Activated CD4-positive, alpha-beta T cell treated with anti-CD3 and anti-CD28 coated beads, Interleukin-2, amount 10 ng/mL, durations not matched to agents 24 days and 14 days (primary cell): ENCODE data around the gene TMEM18. TPM values are rescaled to one million over a fixed set of nuclear protein-coding genes. Genes with fewer than 3 reads are reported as not detected.
"Not testable (repeated sequence)": the region's sequence is repeated elsewhere in the genome, so short reads cannot be mapped to it uniquely, and the experiment has no call there.

Source experiments
- DNase-seq: peaks from one replicate; pipeline ENCODE4 v3.0.0; 2022
- H3K27ac Mint-ChIP-seq: one replicate; pipeline ENCODE4 v1.8.0; 2022; ENCODE audit warnings: mild to moderate bottlenecking, mixed read lengths
- H3K27me3 Mint-ChIP-seq: one replicate; pipeline ENCODE4 v1.8.0; 2022; ENCODE audit warnings: mixed read lengths
- H3K36me3 Mint-ChIP-seq: one replicate; pipeline ENCODE4 v1.8.0; 2022; ENCODE audit warnings: low read depth, mild to moderate bottlenecking, mixed read lengths
- H3K4me1 Mint-ChIP-seq: one replicate; pipeline ENCODE4 v1.8.0; 2021; ENCODE audit warnings: mixed read lengths
- H3K4me3 Mint-ChIP-seq: one replicate; pipeline ENCODE4 v1.8.0; 2022; ENCODE audit warnings: mild to moderate bottlenecking, moderate library complexity, mixed read lengths
- H3K9me3 Mint-ChIP-seq: one replicate; pipeline ENCODE4 v1.8.0; 2021; ENCODE audit warnings: mixed read lengths
- intact Hi-C: fragments of 100-400 bp; cut with micrococcal nuclease; formaldehyde crosslinking; loops from one replicate; pipeline ENCODE4 v1.15.1; 2023
- total RNA-seq: library from RNA; stranded (reverse); gene quantifications from 2 replicates; pipeline ENCODE4 v1.2.3, GENCODE V29; 2022

Gene TMEM18
- total RNA-seq, 1 donor from 2014 or later = 21.5 TPM

GRCh38 chr2:688504-689076 lies 11.4 kb upstream of the TMEM18 start:
- Mint-ChIP-seq H3K4me1 (peaks cover 9% of the 10 kb centered on the region), H3K4me3 (no peak overlapping the region), H3K27ac (no peak overlapping the region), H3K36me3 (peaks cover 3% of the 10 kb centered on the region), H3K27me3 (peaks cover 7% of the 10 kb centered on the region), H3K9me3 (peaks cover 15% of the 10 kb centered on the region)
- intact Hi-C loops = no loop called here
- DNase-seq = peak; percentile 49

DNA sequence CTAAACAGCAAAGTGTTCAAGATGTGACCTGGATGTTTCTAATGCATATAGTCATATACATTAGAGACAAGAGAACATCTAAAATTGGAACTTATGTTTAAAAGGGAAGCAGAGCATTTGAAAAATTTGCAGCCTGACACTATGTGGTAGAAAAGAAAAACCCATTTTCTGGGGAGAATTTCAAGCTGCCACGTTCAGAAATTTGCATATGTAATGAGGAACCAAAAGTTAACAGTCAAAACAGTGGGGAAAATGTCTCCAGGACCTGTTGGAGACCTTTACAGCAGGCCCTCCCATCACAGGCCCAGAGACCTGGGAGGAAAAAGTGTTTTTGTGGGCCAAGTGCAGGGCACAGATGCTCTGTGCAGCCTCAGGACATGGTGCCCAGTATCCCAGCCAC lies 8.2 kb upstream of the TMEM18 start:
- H3K27ac Mint-ChIP-seq = no peak overlapping the region
- no peak overlapping the region for H3K4me3 Mint-ChIP-seq
- DNase-seq = no peak
- peaks cover 3% of the 10 kb centered on the region for H3K36me3 Mint-ChIP-seq
- intact Hi-C loops = no loop called here
- peaks cover 2% of the 10 kb centered on the region for H3K4me1 Mint-ChIP-seq
- H3K9me3 Mint-ChIP-seq = peaks cover 22% of the 10 kb centered on the region
- peaks cover 7% of the 10 kb centered on the region for H3K27me3 Mint-ChIP-seq

DNA sequence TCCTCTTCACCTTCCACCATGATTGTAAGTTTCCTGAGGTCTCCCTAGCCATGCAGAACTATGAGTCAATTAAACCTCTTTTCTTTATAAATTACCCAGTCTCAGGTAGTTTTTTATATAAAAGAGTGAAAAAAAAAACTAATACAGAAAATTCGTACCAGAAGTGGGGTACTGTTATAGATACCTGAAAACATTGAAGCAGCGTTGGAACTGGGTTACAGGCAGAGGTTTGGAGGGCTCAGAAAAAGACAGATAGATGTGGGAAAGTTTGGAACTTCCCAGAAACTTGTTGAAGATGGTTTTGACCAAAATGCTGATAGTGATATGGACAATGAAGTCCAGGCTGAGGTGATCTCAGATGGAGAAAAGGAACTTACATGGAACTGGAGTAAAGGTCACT lies 7.7 kb upstream of the TMEM18 start:
- peaks cover 22% of the 10 kb centered on the region for H3K9me3 Mint-ChIP-seq
- H3K36me3 Mint-ChIP-seq, H3K27me3 Mint-ChIP-seq, H3K4me3 Mint-ChIP-seq, H3K27ac Mint-ChIP-seq, intact Hi-C loops, DNase-seq, H3K4me1 Mint-ChIP-seq: not testable (repeated sequence)

DNA sequence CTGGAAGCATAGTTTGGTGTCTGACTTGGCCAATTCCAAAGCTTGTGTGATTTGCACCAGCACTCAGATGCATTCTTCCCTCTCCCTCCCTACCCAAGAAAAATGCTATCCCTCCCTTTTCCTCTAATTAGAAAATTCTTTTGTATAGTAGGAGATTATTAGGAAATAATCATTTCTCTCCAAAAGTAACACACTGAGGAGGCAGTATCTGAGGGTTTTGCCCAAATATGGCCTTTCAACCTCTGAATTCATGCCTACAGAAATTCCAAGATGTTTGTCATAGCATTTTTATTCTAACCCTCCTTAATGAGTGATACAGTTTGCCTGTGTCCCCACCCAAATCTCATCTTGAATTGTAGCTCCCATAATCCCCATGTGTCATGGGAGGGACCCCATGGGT lies 5.0 kb upstream of the TMEM18 start:
- Mint-ChIP-seq H3K27me3 (no peaks in the 10 kb centered on the region), H3K4me1 (peaks cover 8% of the 10 kb centered on the region)

DNA sequence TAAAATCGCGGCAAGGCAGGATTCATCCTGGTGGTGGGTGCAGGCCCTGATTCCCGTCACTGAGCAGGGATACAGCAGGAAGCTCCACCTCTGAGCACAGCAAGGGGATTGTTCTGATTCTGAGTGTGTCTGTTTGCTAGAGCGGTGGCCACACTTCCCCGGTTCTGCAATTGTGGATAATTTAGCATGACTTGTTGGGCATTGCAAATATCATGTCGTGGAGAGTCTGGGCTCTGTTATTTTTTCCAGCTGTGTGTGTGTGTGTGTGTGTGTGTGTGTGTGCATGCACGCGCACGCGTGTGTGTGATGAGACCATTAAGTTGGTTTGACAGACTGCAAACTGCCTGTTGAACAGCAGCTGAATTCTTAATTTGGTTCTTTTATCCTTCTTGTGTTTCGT lies 4.1 kb upstream of the TMEM18 start:
- DNase-seq = no peak
- intact Hi-C loops = no loop called here
- H3K27ac Mint-ChIP-seq = peak overlapping the region; percentile 41
- no peak overlapping the region for H3K4me3 Mint-ChIP-seq
- H3K4me1 Mint-ChIP-seq = peaks cover 12% of the 10 kb centered on the region
- H3K9me3 Mint-ChIP-seq = peaks cover 15% of the 10 kb centered on the region
- H3K36me3 Mint-ChIP-seq = peaks cover 6% of the 10 kb centered on the region
- no peaks in the 10 kb centered on the region for H3K27me3 Mint-ChIP-seq

More for the DNA sequence above, 5.0 kb upstream of the TMEM18 start:
- Mint-ChIP-seq H3K4me3 (no peak overlapping the region), H3K27ac (no peak overlapping the region), H3K9me3 (peaks cover 22% of the 10 kb centered on the region), H3K36me3 (peaks cover 3% of the 10 kb centered on the region)
- intact Hi-C loops = no loop called here
- no peak for DNase-seq

GRCh38 chr2:680496-680895 lies 3.3 kb upstream of the TMEM18 start:
- peaks cover 18% of the 10 kb centered on the region for H3K4me1 Mint-ChIP-seq
- no peaks in the 10 kb centered on the region for H3K27me3 Mint-ChIP-seq
- peaks cover 15% of the 10 kb centered on the region for H3K9me3 Mint-ChIP-seq
- no peak for DNase-seq
- no peak overlapping the region for H3K4me3 Mint-ChIP-seq
- H3K36me3 Mint-ChIP-seq = peaks cover 8% of the 10 kb centered on the region
- intact Hi-C loops = no loop called here
- H3K27ac Mint-ChIP-seq = no peak overlapping the region

GRCh38 chr2:678964-679363 lies 1.8 kb upstream of the TMEM18 start:
- H3K27me3 Mint-ChIP-seq = no peaks in the 10 kb centered on the region
- H3K4me3 Mint-ChIP-seq = peak overlapping the region; percentile 98
- intact Hi-C loops = no loop called here
- DNase-seq = no peak
- H3K4me1 Mint-ChIP-seq = peaks cover 30% of the 10 kb centered on the region
- peak overlapping the region; percentile 66 for H3K27ac Mint-ChIP-seq
- peaks cover 10% of the 10 kb centered on the region for H3K9me3 Mint-ChIP-seq
- peaks cover 15% of the 10 kb centered on the region for H3K36me3 Mint-ChIP-seq

DNA sequence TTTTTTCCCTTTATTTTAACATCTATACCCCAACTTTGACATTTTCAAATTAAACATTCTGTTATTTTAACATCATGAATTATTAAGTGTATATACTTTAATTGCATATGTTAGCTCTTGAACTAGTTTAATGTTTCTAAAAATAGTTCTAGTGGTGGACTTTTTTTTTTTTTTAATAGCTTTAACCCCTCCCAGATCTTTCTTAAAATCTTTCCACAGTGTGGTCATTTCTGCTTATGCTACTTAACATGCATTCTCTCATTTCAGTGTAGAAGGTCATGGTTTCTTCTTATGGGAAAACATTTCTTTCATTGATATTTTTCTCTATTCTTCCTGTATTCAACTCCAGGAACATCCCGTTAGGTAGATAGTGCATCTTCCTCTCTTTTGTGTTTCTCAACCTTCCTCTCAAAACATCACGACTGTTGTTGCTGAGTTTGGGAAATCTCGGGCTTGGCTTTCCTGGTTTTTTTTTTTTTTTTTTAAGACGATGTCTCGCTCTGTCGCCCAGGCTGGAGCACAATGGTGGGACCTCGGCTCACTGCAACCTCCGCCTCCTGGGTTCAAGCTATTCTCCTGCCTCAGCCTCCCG lies 849 bp upstream of the TMEM18 start:
- intact Hi-C loops = no loop called here
- H3K36me3 Mint-ChIP-seq = peaks cover 13% of the 10 kb centered on the region
- H3K4me1 Mint-ChIP-seq = peaks cover 34% of the 10 kb centered on the region
- H3K27me3 Mint-ChIP-seq = no peaks in the 10 kb centered on the region
- peak overlapping the region; percentile 98 for H3K4me3 Mint-ChIP-seq
- H3K27ac Mint-ChIP-seq = peak overlapping the region; percentile 99
- peaks cover 5% of the 10 kb centered on the region for H3K9me3 Mint-ChIP-seq
- no peak for DNase-seq

- intact Hi-C loops = loop anchor here (1.0 kb wide), 1 partner anchor 412 kb away; the partner anchor contains the start of genes ACP1 and SH3YL1
- H3K4me1 Mint-ChIP-seq = peaks cover 36% of the 10 kb centered on the region
- no peaks in the 10 kb centered on the region for H3K27me3 Mint-ChIP-seq
- peak overlapping the region; percentile 97 for H3K27ac Mint-ChIP-seq
- peak; percentile 99 for DNase-seq
- H3K4me3 Mint-ChIP-seq = peak overlapping the region; percentile 96
- no peaks in the 10 kb centered on the region for H3K9me3 Mint-ChIP-seq
- peaks cover 19% of the 10 kb centered on the region for H3K36me3 Mint-ChIP-seq
Observed at GRCh38 chr2:676647-677055, 555 bp downstream of the TMEM18 start.

DNA sequence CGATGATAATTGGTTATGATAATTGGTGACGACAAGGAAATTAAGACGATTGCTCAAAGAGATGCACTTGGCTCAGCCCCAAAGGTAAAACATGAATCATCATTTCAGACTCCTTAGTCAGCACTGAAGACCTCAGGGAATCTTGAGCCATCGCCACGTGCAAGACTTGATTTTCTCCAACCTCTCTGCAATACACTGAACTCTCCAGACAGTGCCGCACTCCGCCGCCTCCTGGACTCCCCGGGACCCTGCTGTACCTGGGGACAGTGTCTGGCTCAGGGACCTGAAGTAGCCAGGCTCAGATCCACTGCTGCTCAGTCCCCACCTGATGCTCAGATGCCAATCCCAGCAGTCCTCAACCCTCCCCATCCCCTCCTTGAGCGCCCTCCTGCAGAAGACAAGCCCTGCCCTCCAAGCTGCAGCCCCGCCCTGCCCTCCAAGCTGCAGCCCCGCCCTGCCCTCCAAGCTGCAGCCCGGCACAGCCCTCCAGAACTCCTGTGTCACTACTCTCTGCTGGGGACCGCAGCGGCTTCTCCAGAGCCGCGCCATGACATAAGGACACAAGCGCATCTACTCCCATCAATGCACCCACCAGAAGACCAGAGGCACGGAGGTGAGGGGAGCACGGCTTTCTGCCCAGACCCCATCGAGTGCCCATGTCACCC lies 1.1 kb downstream of the TMEM18 start:
- no peak for DNase-seq
- Mint-ChIP-seq H3K27me3 (no peaks in the 10 kb centered on the region), H3K9me3 (no peaks in the 10 kb centered on the region), H3K36me3 (peaks cover 19% of the 10 kb centered on the region), H3K4me3 (peak overlapping the region; percentile 96), H3K27ac (peak overlapping the region; percentile 97), H3K4me1 (peaks cover 36% of the 10 kb centered on the region)
- intact Hi-C loops = loop anchor here (1.0 kb wide), 1 partner anchor 412 kb away; the partner anchor contains the start of genes ACP1 and SH3YL1

- H3K4me3 Mint-ChIP-seq = peak overlapping the region; percentile 96
- no peaks in the 10 kb centered on the region for H3K9me3 Mint-ChIP-seq
- intact Hi-C loops = no loop called here
- H3K36me3 Mint-ChIP-seq = peaks cover 25% of the 10 kb centered on the region
- no peak for DNase-seq
- H3K27me3 Mint-ChIP-seq = no peaks in the 10 kb centered on the region
- H3K27ac Mint-ChIP-seq = peak overlapping the region; percentile 15
- peaks cover 36% of the 10 kb centered on the region for H3K4me1 Mint-ChIP-seq
Observed at GRCh38 chr2:675460-675859, 1.7 kb downstream of the TMEM18 start.

DNA sequence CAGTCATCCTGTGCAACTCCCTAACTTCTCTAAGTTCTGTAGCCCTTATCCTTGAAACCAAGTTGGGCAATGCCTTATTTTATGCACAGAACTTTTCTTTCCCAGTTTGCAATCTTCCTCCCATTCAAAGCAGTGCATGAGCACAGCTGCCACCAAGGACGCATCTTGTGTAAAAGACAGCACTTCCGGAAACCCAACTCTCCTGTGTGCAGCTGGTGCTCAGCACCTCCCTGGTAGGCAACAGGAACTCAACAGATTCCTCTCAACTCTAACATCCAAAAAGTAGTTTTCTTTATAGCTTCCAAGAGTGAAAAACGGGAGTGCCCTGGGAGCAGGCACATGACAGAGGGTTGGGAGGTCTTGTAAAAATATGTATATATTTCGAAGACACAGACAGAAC lies 2.2 kb downstream of the TMEM18 start:
- no peak for DNase-seq
- Mint-ChIP-seq H3K9me3 (no peaks in the 10 kb centered on the region), H3K4me1 (peaks cover 36% of the 10 kb centered on the region), H3K27me3 (no peaks in the 10 kb centered on the region), H3K4me3 (peak overlapping the region; percentile 96), H3K36me3 (peaks cover 27% of the 10 kb centered on the region), H3K27ac (peak overlapping the region; percentile 58)
- intact Hi-C loops = no loop called here

DNA sequence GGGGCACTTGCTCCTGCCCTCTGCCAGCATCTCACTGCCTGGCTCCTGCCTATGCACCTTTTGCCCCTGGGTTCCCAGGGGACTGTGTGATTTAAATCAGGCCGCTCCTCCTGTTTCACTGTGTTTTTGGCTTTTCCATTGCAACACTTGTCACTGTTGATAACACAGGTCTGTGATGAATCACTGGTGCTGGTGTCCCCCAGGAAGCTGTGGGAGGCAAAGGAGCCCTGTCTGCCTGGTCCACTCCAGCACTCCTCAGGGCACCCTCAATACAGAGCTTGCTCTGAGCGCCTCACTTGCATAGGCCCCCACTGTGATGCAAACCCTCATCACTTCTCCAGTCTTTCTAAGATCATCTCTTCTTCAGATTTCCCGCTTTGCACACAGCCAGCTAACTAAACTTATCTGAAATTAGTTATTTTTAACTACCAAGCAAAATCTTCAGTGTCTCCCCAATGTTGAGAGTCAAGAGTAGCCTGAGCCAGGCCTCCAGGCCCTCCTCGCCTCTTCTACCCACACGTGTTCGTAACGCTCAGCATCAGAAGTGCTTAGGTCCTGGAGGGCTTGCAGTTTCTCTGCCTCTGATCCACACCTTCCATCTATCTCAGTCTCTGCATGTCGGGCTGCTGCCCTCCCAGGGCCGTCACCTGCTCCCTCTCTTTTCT lies 2.8 kb downstream of the TMEM18 start:
- no peak for DNase-seq
- H3K27me3 Mint-ChIP-seq = no peaks in the 10 kb centered on the region
- peaks cover 33% of the 10 kb centered on the region for H3K36me3 Mint-ChIP-seq
- peaks cover 36% of the 10 kb centered on the region for H3K4me1 Mint-ChIP-seq
- H3K27ac Mint-ChIP-seq = peak overlapping the region; percentile 58
- intact Hi-C loops = no loop called here
- H3K4me3 Mint-ChIP-seq = peak overlapping the region; percentile 5
- H3K9me3 Mint-ChIP-seq = no peaks in the 10 kb centered on the region
